ENCODE results near the gene KCNH2. TPM values are rescaled to one million over a fixed set of nuclear protein-coding genes. Genes with fewer than 3 reads are reported as not detected.

The KCNH2 gene
- total and polyA plus RNA-seq, 2 of the 8 experiments (the other 6 are each of a cell fraction or from before 2014, with no cell fraction given): 8.0 to 15.0 TPM

DNA sequence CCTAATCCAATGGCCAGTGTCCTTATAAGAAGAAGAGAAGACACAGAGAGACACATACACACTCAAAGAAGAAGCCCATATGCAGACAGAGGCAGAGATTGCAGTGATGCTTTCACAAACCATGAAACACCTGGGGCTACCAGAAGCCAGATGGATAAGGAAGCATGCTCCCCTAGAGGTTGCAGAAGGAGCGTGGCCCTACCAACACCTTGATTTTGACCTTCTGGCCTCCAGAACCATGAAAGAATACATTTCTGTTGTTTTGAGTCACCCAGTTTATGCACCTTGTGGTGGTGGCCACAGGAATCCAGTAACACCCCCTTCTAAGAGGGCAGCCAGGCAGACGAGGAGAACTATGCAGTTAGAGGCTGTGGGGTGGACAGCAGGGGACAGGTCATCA lies 82.3 kb downstream of the KCNH2 start (continued):
- TF ChIP-seq, protein P1, sequence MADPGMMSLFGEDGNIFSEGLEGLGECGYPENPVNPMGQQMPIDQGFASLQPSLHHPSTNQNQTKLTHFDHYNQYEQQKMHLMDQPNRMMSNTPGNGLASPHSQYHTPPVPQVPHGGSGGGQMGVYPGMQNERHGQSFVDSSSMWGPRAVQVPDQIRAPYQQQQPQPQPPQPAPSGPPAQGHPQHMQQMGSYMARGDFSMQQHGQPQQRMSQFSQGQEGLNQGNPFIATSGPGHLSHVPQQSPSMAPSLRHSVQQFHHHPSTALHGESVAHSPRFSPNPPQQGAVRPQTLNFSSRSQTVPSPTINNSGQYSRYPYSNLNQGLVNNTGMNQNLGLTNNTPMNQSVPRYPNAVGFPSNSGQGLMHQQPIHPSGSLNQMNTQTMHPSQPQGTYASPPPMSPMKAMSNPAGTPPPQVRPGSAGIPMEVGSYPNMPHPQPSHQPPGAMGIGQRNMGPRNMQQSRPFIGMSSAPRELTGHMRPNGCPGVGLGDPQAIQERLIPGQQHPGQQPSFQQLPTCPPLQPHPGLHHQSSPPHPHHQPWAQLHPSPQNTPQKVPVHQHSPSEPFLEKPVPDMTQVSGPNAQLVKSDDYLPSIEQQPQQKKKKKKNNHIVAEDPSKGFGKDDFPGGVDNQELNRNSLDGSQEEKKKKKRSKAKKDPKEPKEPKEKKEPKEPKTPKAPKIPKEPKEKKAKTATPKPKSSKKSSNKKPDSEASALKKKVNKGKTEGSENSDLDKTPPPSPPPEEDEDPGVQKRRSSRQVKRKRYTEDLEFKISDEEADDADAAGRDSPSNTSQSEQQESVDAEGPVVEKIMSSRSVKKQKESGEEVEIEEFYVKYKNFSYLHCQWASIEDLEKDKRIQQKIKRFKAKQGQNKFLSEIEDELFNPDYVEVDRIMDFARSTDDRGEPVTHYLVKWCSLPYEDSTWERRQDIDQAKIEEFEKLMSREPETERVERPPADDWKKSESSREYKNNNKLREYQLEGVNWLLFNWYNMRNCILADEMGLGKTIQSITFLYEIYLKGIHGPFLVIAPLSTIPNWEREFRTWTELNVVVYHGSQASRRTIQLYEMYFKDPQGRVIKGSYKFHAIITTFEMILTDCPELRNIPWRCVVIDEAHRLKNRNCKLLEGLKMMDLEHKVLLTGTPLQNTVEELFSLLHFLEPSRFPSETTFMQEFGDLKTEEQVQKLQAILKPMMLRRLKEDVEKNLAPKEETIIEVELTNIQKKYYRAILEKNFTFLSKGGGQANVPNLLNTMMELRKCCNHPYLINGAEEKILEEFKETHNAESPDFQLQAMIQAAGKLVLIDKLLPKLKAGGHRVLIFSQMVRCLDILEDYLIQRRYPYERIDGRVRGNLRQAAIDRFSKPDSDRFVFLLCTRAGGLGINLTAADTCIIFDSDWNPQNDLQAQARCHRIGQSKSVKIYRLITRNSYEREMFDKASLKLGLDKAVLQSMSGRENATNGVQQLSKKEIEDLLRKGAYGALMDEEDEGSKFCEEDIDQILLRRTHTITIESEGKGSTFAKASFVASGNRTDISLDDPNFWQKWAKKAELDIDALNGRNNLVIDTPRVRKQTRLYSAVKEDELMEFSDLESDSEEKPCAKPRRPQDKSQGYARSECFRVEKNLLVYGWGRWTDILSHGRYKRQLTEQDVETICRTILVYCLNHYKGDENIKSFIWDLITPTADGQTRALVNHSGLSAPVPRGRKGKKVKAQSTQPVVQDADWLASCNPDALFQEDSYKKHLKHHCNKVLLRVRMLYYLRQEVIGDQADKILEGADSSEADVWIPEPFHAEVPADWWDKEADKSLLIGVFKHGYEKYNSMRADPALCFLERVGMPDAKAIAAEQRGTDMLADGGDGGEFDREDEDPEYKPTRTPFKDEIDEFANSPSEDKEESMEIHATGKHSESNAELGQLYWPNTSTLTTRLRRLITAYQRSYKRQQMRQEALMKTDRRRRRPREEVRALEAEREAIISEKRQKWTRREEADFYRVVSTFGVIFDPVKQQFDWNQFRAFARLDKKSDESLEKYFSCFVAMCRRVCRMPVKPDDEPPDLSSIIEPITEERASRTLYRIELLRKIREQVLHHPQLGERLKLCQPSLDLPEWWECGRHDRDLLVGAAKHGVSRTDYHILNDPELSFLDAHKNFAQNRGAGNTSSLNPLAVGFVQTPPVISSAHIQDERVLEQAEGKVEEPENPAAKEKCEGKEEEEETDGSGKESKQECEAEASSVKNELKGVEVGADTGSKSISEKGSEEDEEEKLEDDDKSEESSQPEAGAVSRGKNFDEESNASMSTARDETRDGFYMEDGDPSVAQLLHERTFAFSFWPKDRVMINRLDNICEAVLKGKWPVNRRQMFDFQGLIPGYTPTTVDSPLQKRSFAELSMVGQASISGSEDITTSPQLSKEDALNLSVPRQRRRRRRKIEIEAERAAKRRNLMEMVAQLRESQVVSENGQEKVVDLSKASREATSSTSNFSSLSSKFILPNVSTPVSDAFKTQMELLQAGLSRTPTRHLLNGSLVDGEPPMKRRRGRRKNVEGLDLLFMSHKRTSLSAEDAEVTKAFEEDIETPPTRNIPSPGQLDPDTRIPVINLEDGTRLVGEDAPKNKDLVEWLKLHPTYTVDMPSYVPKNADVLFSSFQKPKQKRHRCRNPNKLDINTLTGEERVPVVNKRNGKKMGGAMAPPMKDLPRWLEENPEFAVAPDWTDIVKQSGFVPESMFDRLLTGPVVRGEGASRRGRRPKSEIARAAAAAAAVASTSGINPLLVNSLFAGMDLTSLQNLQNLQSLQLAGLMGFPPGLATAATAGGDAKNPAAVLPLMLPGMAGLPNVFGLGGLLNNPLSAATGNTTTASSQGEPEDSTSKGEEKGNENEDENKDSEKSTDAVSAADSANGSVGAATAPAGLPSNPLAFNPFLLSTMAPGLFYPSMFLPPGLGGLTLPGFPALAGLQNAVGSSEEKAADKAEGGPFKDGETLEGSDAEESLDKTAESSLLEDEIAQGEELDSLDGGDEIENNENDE (IDR thresholded peaks at IDR 0.05; ENCODE audit: insufficient replicate concordance, low read length): no peak
- no peak for TF ChIP-seq HDAC6 (IDR thresholded peaks at IDR 0.05; ENCODE audit: low read depth, low read length)

Measured in H1 (cell line).